Uterus (tissue), 4 donors: ENCODE measurements around the gene ZMYND8. TPM values are rescaled to one million over a fixed set of nuclear protein-coding genes. Genes with fewer than 3 reads are reported as not detected.
"Not testable (repeated sequence)": the region's sequence is repeated elsewhere in the genome, so short reads cannot be mapped to it uniquely, and the experiment has no call there.

Experiments used
- DNase-seq, 2 donors: peaks; one replicate each; pipeline ENCODE4 v3.0.0-alpha.2; 2019 to 2020
- H3K27ac ChIP-seq, 2 donors: fragments of 200-600 bp; sonication (generic); 1 replicate in 1 of 2; 2 replicates in 1 of 2; pipeline ENCODE4 v1.5.1; 2016 to 2018
- H3K27me3 ChIP-seq, 2 donors: fragments of 200-600 bp; sonication (generic); one replicate each; pipeline ENCODE4 v1.5.1; 2018 to 2019; ENCODE audit warnings: control low read depth in 1 of 2
- H3K36me3 ChIP-seq, 2 donors: fragments of 200-600 bp; sonication (generic); one replicate each; pipeline ENCODE4 v1.5.1; 2019; ENCODE audit warnings: control low read depth in 1 of 2
- H3K4me1 ChIP-seq, 2 donors: fragments of 200-600 bp; sonication (generic); one replicate each; pipeline ENCODE4 v1.5.1; 2018 to 2019; ENCODE audit warnings: control low read depth in 1 of 2
- H3K4me3 ChIP-seq, 2 donors: fragments of 200-600 bp; sonication (generic); 1 replicate in 1 of 2; 2 replicates in 1 of 2; pipeline ENCODE4 v1.5.1; 2018 to 2019; ENCODE audit warnings: mild to moderate bottlenecking in 1 of 2
- H3K9me3 ChIP-seq, 2 donors: fragments of 200-600 bp; sonication (generic); one replicate each; pipeline ENCODE4 v1.5.1; 2019; ENCODE audit warnings: control low read depth in 1 of 2
- CTCF ChIP-seq, 4 experiments: fragments of 200-600 bp in 2 of 4; fragments of 450-650 bp in 2 of 4; sonication (generic) in 2 of 4; IDR thresholded peaks; one replicate each; pipeline ENCODE4 v1.5.1; 2016 to 2019; ENCODE audit warnings: antibody characterized with exemption in 4 of 4, mild to moderate bottlenecking in 2 of 4, moderate library complexity in 1 of 4
- POLR2A ChIP-seq, 2 donors: fragments of 450-650 bp; IDR thresholded peaks; one replicate each; pipeline ENCODE4 v1.6.1; 2016; ENCODE audit warnings: antibody characterized with exemption in 2 of 2, mild to moderate bottlenecking in 1 of 2, moderate library complexity in 1 of 2
- intact Hi-C: fragments of 100-400 bp; cut with DNase I; formaldehyde crosslinking; loops from one replicate; pipeline ENCODE4 v1.15.1; 2023; ENCODE audit warnings: low total_unique reads
- total RNA-seq, 4 donors: library from RNA; depleted of rRNA in 3 of 4; stranded (reverse); fragments of >200 nt in 3 of 4; gene quantifications; one replicate each; pipeline versions ENCODE4 v1.1.0 to v1.2.4, GENCODE V29; 2014 to 2023
- donor health status: DM: yes; HTN: yes; CAD: no.

Gene ZMYND8
- total RNA-seq, 4 donors from 2014 or later = 10.2 to 26.7 (median 16.0) TPM

DNA sequence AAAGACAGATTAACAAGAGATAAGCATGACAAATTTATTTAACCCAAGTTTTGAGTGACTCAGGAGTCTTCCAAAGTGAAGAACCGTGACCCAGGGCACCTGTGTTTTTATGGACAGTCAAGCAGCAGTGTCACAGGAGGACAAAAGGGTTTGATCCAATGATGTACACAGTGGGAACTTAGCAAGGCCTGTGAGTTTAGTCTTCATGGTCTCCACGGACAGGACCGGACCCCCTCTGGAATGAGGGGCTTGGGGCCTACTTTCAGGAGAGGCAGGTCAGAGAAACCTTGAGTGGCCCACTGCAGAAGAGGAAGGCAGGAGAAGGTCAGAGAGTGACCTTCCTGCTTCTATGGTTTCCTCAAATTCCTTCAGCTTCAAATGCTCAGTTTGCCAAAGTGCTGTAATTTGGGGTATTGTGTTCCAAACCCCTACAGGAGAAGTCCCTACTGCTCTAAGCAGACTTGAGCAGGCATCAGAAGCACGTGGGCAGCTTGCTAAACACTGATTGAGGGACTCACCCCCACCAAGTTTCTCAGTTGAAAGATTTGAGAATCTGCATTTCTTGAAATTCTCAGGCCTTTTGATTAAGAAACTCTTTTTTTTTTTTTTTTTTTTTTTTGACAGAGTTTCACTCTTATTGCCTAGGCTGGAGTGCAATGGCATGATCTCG is 26.4 kb upstream of the ZMYND8 start:
- no peaks in the 10 kb centered on the region for H3K4me1 ChIP-seq
- no peaks in the 10 kb centered on the region for H3K36me3 ChIP-seq
- peak overlapping the region in 1 of 2 donors; percentile 39 for H3K27ac ChIP-seq
- H3K27me3 ChIP-seq = no peaks in the 10 kb centered on the region
- H3K9me3 ChIP-seq = no peaks in the 10 kb centered on the region
- TF ChIP-seq CTCF (IDR thresholded peaks at IDR 0.05) (no peak), POLR2A (IDR thresholded peaks at IDR 0.05) (no peak)
- intact Hi-C loops = loop anchor here (5.0 kb wide), 1 partner anchor 111 kb away; no protein-coding TSS in a partner anchor
- no peak overlapping the region for H3K4me3 ChIP-seq
- no peak for DNase-seq

GRCh38 chr20:47380481-47380880 is 24.0 kb upstream of the ZMYND8 start:
- no peaks in the 10 kb centered on the region for H3K36me3 ChIP-seq
- no peaks in the 10 kb centered on the region for H3K27me3 ChIP-seq
- TF ChIP-seq POLR2A (IDR thresholded peaks at IDR 0.05) (no peak), CTCF (IDR thresholded peaks at IDR 0.05) (no peak)
- H3K27ac ChIP-seq = peak overlapping the region; percentile 52
- intact Hi-C loops = loop anchor here (5.0 kb wide), 1 partner anchor 108 kb away; no protein-coding TSS in a partner anchor
- no peak for DNase-seq
- no peak overlapping the region for H3K4me3 ChIP-seq
- H3K9me3 ChIP-seq = no peaks in the 10 kb centered on the region
- H3K4me1 ChIP-seq = no peaks in the 10 kb centered on the region

DNA sequence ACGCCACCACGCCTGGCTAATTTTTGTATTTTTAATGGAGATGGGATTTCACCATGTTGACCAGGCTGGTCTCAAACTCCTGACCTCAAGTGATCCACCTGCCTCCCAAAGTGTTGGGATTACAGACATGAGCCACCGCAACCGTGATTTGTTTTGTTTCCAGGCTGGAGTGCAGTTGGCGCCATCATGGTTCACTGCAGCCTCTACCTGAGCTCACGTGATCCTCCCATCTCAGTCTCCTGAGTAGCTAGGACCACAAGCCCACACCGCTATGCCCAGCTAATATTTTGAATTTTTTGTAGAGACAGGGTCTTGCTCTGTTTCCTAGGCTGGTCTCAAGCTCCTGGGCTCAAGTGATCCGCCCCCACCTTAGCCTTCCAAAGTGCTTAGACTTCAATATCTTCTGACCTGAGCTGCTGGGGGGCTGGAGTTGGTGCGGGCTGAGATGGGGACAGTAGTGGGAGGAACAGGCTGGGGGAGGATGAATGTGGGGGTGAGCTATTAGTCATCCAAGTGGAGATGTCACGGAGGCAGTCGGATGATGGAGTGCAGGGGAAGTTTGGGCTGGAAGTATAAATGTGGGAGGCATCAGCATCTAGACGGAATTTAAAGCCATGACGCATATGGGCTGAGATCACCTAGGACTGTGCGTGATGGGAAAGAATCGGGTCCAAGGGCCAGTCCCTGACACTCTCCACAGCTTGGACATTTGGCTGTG is 23.1 kb upstream of the ZMYND8 start:
- peak; percentile 72 to 85 for DNase-seq
- H3K27me3 ChIP-seq = no peaks in the 10 kb centered on the region
- H3K27ac ChIP-seq = peak overlapping the region; percentile 55 to 66
- no peak overlapping the region for H3K4me3 ChIP-seq
- no peaks in the 10 kb centered on the region for H3K9me3 ChIP-seq
- intact Hi-C loops = loop anchor here (5.0 kb wide), 1 partner anchor 107 kb away; no protein-coding TSS in a partner anchor
- H3K36me3 ChIP-seq = no peaks in the 10 kb centered on the region
- no peaks in the 10 kb centered on the region for H3K4me1 ChIP-seq
- TF ChIP-seq POLR2A (IDR thresholded peaks at IDR 0.05) (no peak), CTCF (IDR thresholded peaks at IDR 0.05) (no peak)

DNA sequence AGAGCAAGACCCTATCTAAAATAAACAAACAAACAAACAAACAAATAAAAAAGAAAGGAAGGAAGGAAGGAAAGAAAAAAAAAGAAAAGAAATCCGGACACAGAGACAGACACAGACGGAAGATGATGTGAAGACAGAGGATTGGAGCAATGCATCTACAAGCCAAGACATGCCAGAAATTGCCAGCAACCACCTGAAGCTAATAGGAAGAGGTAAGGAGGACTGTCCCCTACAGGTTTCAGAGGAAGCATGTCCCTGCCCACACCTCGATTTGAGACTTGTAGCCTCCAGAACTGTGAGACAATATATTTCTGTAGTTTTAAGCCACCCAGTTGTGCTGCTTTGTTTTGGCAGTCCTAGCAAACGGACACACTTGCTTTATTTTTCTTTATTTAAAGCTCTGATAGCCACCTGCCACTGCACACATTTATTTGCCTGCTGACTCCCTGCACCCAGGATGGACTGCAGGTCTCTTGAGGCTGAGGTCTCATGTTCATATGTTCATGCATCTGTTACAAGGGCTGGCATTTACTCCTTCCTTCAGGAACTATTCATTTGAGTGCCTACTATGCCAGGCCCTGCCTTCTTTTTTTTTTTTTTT is 20.7 kb upstream of the ZMYND8 start:
- no peak overlapping the region for H3K27ac ChIP-seq
- TF ChIP-seq POLR2A (IDR thresholded peaks at IDR 0.05) (no peak), CTCF (IDR thresholded peaks at IDR 0.05) (no peak)
- H3K27me3 ChIP-seq = no peaks in the 10 kb centered on the region
- no peaks in the 10 kb centered on the region for H3K4me1 ChIP-seq
- no peaks in the 10 kb centered on the region for H3K9me3 ChIP-seq
- no peak overlapping the region for H3K4me3 ChIP-seq
- DNase-seq = no peak
- intact Hi-C loops = no loop called here
- no peaks in the 10 kb centered on the region for H3K36me3 ChIP-seq

- H3K27me3 ChIP-seq, H3K4me1 ChIP-seq, H3K4me3 ChIP-seq, DNase-seq, H3K36me3 ChIP-seq, H3K9me3 ChIP-seq, intact Hi-C loops, H3K27ac ChIP-seq: not testable (repeated sequence)
Observed at GRCh38 chr20:47376096-47376643, 19.7 kb upstream of the ZMYND8 start.

GRCh38 chr20:47374121-47374520 is 17.6 kb upstream of the ZMYND8 start:
- H3K4me1 ChIP-seq, H3K27me3 ChIP-seq, H3K9me3 ChIP-seq, H3K36me3 ChIP-seq, DNase-seq, H3K4me3 ChIP-seq, H3K27ac ChIP-seq, intact Hi-C loops: not testable (repeated sequence)
